ENCODE results near the gene CNOT6L.
"Not testable (repeated sequence)": the region's sequence is repeated elsewhere in the genome, so short reads cannot be mapped to it uniquely, and the experiment has no call there.

Gene CNOT6L

GRCh38 chr4:77782102-77782835 lies 36.9 kb downstream of the CNOT6L start:
- DNase-seq (ENCODE audit: low spot score) = no peak
- no peak overlapping the region for H3K27ac ChIP-seq
- no peak for TF ChIP-seq CTCF (conservative IDR thresholded peaks at IDR 0.05; ENCODE audit: low read depth)
- CTCF ChIA-PET = interaction anchor here (0.5 to 0.6 kb wide), 2 partner anchors 36 to 863 kb away, joined by 3 read pairs; no protein-coding TSS in a partner anchor
- POLR2A ChIA-PET (ENCODE audit: low non-redundant PET) = interaction anchor here (0.6 kb wide), 1 partner anchor 38 kb away, joined by 3 read pairs; no protein-coding TSS in a partner anchor

GRCh38 chr4:77780762-77781161 lies 38.4 kb downstream of the CNOT6L start:
- POLR2A ChIA-PET (ENCODE audit: low non-redundant PET); CTCF ChIA-PET; H3K27ac ChIP-seq; DNase-seq (ENCODE audit: low spot score): not testable (repeated sequence)

GRCh38 chr4:77777135-77777807 lies 41.9 kb downstream of the CNOT6L start:
- H3K27ac ChIP-seq = no peak overlapping the region
- ChIA-PET CTCF (no interaction called here), POLR2A (ENCODE audit: low non-redundant PET) (no interaction called here)
- TF ChIP-seq CTCF (conservative IDR thresholded peaks at IDR 0.05; ENCODE audit: low read depth) = no peak
- no peak for DNase-seq (ENCODE audit: low spot score)

- H3K27ac ChIP-seq = no peak overlapping the region
- no peak for TF ChIP-seq CTCF (conservative IDR thresholded peaks at IDR 0.05; ENCODE audit: low read depth)
- no peak for DNase-seq (ENCODE audit: low spot score)
- POLR2A ChIA-PET (ENCODE audit: low non-redundant PET) = no interaction called here
- CTCF ChIA-PET = interaction anchor here (0.7 kb wide), 1 partner anchor 14 kb away, joined by 3 read pairs; no protein-coding TSS in a partner anchor
These were observed 42.7 kb downstream of the CNOT6L start for GRCh38 chr4:77776182-77777134.

GRCh38 chr4:77773101-77773500 lies 46.1 kb downstream of the CNOT6L start:
- no peak overlapping the region for H3K27ac ChIP-seq
- TF ChIP-seq CTCF (conservative IDR thresholded peaks at IDR 0.05; ENCODE audit: low read depth) = no peak
- POLR2A ChIA-PET (ENCODE audit: low non-redundant PET) = no interaction called here
- DNase-seq (ENCODE audit: low spot score) = no peak
- CTCF ChIA-PET = interaction anchor here (0.9 kb wide), 1 partner anchor 35 kb away, joined by 3 read pairs; no protein-coding TSS in a partner anchor

GRCh38 chr4:77771566-77771965 lies 47.6 kb downstream of the CNOT6L start:
- no peak for TF ChIP-seq CTCF (conservative IDR thresholded peaks at IDR 0.05; ENCODE audit: low read depth)
- POLR2A ChIA-PET (ENCODE audit: low non-redundant PET) = no interaction called here
- DNase-seq (ENCODE audit: low spot score) = no peak
- no peak overlapping the region for H3K27ac ChIP-seq
- CTCF ChIA-PET = no interaction called here

All from RWPE1 (cell line).